Dermis microvascular lymphatic vessel endothelial cell (primary cell): Measurements from ENCODE around the gene CST9L. TPM values are rescaled to one million over a fixed set of nuclear protein-coding genes. Genes with fewer than 3 reads are reported as not detected.
"Not testable (repeated sequence)": the region's sequence is repeated elsewhere in the genome, so short reads cannot be mapped to it uniquely, and the experiment has no call there.

Source experiments
- DNase-seq, 2 donors: peaks; one replicate each; pipeline versions ENCODE4 v3.0.0 to v3.0.0-alpha.2; 2010; ENCODE audit warnings: low read depth in 2 of 2
- total RNA-seq: library from RNA; depleted of rRNA; stranded (reverse); fragments of >200 nt; gene quantifications from 2 replicates; pipeline ENCODE4 v1.2.1, GENCODE V29; 2014

Gene CST9L
- total RNA-seq, 1 donor from 2014 or later, result not detected

GRCh38 chr20:23586735-23587525 lies 18.6 kb upstream of the CST9L start:
- no peak for DNase-seq

- DNase-seq, result no peak
These were observed 17.8 kb upstream of the CST9L start for GRCh38 chr20:23585808-23586734.

- DNase-seq, result no peak
These were observed 17.1 kb upstream of the CST9L start for GRCh38 chr20:23585449-23585807.

- no peak for DNase-seq
These were observed 16.3 kb upstream of the CST9L start for GRCh38 chr20:23584434-23585199.

GRCh38 chr20:23583526-23583925 lies 15.2 kb upstream of the CST9L start:
- DNase-seq, result no peak

GRCh38 chr20:23582293-23582692 lies 14.0 kb upstream of the CST9L start:
- no peak for DNase-seq

- DNase-seq, result not testable (repeated sequence)
These were observed 13.5 kb upstream of the CST9L start for GRCh38 chr20:23581833-23582232.

- DNase-seq, result no peak
These were observed 6.7 kb upstream of the CST9L start for GRCh38 chr20:23574977-23575376.

- no peak for DNase-seq
These were observed 2.0 kb upstream of the CST9L start for GRCh38 chr20:23570178-23570760.

GRCh38 chr20:23569570-23569969 lies 1.3 kb upstream of the CST9L start:
- no peak for DNase-seq

- no peak for DNase-seq
These were observed 667 bp upstream of the CST9L start for GRCh38 chr20:23568971-23569330.

- no peak for DNase-seq
These were observed 1.9 kb downstream of the CST9L start for GRCh38 chr20:23566199-23566932.

- DNase-seq, result no peak
These were observed 2.7 kb downstream of the CST9L start for GRCh38 chr20:23565503-23566045.

- no peak for DNase-seq
These were observed 3.4 kb downstream of the CST9L start for GRCh38 chr20:23564927-23565326.

GRCh38 chr20:23562721-23563342 lies 5.5 kb downstream of the CST9L start:
- DNase-seq, result no peak

GRCh38 chr20:23554401-23554800 lies 13.9 kb downstream of the CST9L start:
- DNase-seq, result no peak

GRCh38 chr20:23551786-23552185 lies 16.5 kb downstream of the CST9L start:
- DNase-seq, result no peak

- DNase-seq, result no peak
These were observed 16.9 kb downstream of the CST9L start for GRCh38 chr20:23551383-23551782.

- no peak for DNase-seq
These were observed 18.1 kb downstream of the CST9L start for GRCh38 chr20:23550227-23550626.

GRCh38 chr20:23548408-23548807 lies 19.9 kb downstream of the CST9L start:
- DNase-seq, result no peak
